GM19238 (cell line): ENCODE data around the gene SLC22A23.

ENCODE experiments used
- DNase-seq: peaks from one replicate; pipeline ENCODE4 v3.0.0; 2011; ENCODE audit warnings: low spot score; ENCODE audit not compliant: insufficient read length

SLC22A23 gene

DNA sequence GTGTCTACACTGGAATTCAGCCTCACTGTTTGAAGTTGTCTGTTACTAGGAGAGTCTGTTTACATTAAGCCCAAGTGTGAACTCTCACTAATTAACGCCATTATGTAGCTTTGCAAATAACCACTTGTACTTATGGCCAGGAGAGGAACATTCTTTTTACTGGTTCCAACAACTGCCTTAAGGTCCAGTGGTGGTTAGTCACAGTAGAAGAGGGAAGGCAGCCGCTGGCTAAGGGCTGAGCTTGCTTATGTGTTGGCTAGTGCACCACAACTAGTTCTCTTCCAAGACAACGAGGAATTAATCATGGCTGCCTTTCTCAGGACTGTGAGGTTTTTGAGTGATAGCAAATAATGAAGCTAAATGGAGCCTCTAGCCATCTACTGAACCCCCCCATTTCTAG is 14.9 kb upstream of the SLC22A23 start:
- no peak for DNase-seq

DNA sequence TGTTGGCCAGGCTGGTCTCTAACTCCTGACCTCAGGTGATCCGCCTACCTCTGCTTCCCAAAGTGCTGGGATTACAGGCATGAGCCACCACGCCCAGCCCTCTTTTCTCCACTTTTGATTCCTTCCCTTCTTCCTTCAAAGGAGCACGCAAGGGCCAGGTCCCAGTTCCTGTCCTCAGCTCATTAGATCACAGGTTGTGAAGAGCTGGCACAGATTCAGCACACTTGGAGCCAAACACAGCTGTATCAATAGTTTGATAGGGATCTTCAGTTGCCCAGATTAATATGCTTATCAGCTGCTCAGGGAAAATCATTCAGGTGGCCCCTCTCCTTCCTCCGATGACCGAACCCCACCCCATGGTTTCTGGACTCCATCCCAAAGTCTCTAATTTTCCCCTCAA is 14.4 kb upstream of the SLC22A23 start:
- DNase-seq: no peak

DNA sequence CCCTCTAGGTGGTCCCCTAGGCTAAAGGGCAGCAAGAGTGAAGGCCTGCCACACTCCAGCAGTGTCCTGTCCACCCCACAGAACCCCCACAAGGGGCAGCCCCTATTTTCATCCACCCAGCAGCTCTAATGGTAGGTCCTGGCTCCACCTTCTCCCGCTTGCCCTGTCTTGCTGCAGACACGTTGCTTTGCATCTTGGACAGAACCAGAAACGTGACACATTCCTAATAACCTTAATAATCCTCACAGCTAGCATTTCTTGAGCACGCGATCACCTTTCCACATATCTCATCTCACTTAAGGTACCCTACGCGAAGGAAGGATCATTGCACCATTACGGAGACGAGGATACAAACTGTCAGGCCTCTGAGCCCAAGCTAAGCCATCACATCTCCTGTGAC is 11.7 kb upstream of the SLC22A23 start:
- no peak for DNase-seq

DNA sequence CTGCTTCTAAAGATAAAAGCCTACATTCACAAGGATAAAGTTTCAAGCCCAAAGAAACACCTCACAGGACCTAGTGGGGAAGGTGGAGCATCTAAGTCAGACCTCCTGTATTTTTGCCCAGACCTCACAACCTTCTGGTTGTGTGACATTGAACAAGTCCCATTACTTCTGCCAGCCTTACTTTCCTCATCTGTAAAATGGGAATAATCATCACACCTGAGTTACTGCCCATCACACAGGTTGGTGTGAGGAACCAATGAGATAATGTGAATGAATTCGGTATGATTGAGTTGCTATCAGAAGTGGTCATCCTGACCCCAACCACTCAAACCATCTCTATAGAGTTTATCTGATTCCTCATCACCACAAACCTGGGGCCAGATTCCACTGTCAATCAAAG is 11.1 kb upstream of the SLC22A23 start:
- no peak for DNase-seq

DNA sequence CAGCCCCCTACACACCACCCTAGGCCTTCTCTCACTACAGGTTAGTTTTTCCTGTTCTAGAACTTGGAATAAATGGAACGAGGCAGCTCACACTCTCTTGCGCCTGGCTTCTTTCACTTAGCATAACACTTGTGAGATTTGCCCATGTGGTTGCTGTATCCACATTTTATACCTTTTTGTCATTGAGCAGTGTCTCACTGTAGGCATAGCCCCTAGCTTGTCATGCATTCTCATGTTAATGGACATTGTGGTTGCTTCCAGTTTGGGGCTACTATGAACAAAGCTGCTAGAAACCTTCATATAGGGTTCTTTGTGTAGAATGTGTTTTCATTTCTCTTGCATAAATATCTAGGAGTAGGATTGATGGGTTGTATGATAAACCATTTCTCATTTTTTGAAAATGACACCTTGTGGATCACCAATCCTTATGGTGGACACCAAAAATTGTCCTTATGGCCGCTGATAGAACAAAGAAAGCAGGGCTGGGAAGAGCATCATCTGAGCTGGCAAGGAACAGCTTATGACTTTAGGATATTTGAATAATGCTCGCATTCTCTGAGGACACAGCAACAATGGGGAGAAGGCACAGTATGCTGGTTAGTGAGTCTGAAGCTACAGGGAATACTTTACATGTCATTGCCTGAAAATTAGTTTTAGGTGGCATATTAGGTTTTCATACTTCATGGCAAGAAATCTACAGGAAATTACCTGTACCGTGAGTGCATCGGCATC is 9.8 kb upstream of the SLC22A23 start:
- no peak for DNase-seq

DNA sequence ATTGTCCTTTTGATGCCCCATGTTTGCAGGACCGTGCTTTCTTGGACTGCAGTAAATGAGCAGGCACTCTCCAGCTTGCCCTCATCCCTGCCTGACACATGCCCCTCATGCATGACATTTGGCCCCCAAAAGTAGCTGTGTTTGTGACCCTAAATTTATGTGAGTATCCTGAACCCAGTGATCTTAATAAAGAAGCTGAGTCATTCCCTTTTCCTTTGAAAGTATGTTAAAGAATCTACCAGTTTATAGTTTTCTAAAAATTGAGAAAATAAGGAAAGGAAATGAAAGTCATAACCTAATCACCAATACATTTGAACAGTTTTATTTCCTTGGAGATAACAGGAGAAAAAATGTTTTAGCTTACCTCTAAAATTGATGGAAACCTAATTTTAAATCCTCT is 3.4 kb upstream of the SLC22A23 start:
- no peak for DNase-seq

DNA sequence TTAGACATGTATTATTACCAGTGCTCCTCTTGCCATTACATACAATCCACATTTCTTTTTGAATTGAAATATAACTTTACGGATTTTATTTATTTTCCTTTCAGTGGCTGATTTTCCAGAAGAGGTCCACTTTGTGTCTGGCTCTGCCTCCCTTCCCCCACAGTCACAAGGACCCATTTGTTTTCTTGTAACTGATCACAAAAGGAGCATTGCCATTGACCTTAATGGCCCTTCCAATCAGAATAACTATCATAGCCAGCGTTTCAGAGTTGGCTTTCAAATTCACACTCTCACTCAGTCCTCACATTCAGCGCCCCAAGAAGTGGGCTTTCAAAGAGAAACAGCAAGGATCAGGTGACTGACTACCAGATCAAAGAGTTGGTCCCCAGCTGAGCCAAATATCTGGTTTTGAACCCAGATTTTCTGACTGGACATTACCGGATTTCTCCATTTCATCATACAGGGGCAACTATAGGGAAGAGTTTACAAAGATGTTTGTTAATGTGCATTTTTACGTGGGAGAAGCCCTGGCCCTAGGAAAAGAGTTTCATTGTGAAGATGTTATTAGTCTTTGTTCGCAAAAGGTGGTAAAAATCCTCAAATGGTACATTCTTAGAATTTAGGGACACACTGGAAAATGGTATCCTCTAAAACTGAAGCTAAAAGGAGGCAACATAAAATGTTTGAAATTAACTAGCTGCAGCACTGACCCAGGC is 2.0 kb upstream of the SLC22A23 start:
- no peak for DNase-seq

DNA sequence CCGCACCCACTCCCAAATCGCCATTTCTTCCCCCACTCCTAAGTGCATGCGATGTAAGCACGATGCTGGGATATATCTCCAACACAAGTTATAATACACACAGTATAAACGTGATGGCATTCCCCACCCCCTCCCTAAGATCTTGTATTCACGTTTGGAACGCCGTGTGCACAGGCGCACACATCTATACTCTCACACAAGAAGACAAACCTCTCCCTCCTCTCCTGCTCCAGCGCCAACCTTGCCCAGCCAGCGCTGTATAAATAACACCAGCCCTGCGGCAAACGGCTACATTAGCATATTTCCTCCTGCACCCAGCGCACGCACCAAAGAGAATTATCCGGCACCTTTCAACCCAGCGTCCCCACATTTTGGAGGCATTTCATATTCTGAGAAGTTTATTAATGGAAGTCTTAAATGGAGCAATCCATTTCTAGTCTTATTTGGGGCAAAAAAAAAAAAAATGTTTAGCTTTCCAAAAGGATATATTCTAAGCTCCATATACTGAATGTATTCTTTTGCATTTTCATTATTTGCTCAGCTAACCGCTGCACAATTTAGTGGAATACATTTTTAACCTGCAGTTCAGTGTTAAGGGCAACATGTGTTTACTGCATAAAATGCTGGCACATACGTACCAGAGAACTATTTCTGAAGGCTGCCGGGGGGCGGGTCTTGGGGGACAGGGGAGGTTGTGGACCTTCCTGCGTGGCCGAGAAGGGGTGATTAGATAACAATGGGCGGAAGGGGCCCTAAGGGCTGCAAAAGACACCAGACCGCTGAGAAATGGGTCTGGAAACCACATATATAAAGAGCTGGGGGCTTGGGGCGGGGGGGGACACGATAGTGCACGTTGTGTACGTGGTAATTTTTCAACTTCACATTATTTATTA is 1.1 kb upstream of the SLC22A23 start:
- no peak for DNase-seq

DNA sequence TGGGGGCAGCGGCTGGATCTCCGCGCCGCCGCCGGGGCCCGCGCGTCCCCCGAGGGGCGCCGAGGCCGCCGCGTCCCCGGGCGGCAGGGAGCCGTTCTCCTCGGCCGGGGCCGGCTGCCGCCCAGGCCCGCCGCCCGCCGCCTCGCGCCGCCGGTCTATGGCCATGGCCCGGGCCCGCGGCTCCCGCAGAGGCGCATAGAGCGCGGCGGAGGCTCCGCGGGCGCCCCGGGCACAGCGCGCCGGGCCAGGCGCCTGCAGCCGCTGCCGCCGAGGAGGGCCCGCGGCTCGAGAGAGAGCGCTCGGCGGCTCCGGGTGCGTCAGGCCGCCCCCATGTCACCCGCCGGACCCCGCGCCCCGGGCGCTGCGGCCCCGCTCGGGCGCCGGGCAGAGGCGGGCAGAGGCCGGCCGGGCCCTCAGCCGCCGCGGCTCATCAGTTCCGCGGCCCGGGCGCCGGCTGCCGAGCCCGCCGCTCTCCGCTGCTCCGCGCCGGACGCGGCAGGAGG is 404 bp downstream of the SLC22A23 start:
- DNase-seq: peak; percentile 50

DNA sequence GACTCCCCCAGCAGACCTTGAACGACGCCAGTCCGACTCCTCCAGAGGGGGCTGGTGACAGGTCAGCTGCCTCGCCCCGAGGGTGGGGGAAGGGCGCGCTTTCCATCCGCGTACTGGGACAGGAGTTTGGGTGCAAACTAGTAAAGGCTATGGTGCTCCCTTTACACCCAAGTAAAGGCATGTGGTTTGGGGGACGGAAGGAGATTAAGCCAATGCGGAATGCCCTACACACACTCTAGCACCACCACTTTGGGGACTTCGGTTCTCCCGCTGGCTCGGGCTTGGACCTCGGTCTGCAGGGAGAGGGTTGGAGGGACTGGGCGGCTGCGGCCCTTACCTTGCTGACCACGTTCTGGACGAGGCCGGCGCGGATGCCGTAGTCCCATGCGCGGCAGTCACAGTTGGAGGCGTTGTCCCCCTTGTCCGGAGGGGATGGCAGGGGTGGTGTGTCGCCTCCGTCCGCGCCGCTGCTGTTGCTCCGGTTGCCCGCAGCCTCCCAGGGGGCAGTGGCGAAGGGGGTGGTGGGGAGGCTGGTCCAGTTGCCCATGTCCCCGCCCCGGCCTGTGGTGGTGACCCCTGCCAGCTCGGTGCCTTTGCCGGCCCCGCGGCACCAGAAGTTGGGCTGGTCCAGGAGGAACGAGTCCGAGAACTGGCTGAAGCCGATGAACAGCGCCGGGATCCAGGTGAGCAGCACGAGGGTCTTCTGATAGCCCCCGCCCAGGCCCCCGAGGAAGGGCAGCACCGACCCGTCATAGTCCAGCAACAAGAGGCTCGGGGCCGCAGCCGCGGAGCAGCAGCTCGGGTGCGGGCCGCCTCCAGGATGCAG is 1.1 kb downstream of the SLC22A23 start:
- no peak for DNase-seq

DNA sequence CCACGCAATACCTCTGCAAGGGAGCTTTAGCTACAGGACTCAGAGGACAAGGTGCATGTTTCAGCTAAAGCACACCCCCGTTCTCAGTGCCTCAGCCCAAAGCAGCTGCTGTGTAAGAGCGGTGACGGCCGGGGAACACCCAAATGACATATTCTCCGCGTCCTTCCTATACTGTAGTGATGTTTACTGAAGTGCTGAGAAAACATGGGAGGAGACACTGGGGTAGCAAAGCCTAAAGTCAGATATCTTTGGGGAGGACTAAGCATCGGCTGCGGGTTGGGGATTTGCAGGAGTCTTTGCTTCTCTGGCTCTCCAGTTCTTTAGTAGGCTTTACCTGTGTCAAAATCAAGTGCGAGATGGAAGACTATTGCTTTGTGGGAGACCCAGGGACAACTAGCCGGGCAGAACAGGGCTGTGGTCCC is 1.7 kb downstream of the SLC22A23 start:
- no peak for DNase-seq

DNA sequence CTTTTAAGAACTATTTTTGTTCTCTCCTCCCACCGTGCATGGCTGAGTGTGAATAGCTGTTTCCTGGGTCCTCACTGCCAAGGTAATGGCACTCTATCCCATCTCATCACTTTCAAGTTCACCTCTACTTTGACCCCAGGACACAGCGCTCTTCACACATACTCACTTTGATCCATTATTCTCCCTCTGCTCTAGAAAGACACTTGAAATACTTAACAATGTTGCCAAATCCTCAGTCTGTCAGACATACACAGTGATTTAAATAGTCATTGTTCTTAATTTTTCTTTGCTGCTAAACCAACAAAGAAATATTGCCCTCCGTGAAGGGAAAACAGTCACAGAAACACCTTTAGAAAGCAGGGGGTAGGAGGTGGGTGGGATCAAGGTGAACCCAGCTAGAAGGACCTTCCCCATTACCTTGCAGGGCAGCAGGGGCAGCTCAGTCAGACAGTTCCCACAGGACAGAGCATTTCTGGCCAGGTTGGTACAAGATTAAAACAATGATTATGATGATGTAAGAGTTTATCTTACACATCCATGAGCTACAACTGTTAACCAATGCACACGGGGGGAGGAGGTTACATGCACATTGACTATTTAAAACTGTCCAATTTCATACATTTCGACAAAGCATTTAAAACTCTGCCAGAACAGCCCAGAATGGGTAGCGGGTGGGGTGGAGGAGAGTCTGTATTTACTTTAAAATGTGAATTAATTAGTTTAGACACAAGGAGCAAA is 2.4 kb downstream of the SLC22A23 start:
- DNase-seq: no peak

DNA sequence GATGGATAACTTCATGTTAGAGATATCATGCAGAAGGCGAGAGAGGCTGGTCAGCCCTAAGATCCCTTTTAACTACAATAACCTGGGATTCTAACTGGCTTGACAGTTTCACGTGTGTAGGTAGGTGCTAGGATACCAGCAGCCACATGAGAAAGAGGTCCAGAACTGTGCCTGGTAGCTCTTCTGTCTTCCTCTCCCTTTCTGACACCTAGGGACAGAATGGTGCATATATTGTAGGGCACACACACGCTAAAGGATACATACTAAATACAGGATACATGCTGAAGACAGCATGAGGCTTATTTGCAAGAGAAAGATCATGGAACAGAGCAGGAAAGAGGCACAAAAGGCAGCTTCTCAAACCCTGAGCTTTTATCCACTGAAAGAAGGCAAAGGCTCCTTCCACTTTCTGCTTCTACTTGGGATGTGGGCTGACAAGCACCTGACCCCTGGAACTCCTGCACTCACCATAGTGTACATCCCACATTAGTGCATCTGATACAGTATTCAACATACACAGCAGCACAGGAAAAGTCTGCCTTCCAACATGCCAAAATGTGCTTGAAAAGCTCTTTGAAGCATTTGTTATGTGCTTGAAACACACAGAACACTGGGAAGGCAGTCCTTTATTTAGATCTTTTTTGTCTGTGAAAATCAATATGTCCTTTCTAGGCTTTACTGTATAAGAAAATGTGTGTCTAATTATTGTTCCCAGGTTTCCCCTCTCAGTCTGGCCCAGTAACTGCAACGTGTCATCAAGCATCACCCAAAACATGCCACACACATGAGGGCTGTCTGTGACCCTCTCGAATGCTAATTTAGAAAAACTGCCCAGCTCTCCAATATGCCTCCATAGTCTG is 3.2 kb downstream of the SLC22A23 start:
- no peak for DNase-seq

DNA sequence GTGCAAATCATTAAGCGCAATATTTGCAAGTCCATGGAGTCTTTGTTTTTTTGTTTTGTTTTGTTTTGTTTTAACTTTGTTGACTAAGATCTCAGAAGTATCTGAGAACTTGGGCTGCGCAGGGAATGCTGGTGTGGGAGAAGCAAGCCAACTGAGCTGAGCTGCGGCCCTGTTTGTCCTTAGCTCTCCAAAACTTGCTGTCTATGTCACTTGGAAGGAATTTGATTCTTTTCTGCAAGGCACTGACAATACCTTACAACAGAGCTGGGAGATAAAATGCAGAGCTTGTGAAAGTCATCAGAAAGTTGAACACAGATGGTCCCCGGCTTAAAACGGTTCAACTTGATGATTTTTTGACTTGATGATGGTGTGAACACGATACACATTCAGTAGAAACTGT is 5.4 kb downstream of the SLC22A23 start:
- no peak for DNase-seq

DNA sequence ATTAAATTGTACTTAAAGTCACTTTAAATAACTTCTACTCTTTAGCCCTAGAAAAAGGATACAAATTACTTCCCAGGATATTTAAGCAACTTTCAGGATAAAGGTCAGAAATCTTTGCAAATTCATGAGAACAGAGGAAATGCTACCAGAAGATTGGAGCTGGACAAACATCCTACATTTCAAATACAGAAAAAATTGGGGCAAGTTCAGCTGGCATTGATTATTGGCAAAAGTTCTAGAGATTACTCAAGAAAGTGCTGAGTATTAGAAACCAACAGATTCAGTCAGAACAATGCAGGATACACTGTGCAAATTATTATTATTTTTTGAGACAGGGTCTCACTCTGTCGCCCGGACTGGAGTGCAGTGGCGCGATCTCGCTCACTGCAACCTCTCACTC is 6.0 kb downstream of the SLC22A23 start:
- DNase-seq: no peak

DNA sequence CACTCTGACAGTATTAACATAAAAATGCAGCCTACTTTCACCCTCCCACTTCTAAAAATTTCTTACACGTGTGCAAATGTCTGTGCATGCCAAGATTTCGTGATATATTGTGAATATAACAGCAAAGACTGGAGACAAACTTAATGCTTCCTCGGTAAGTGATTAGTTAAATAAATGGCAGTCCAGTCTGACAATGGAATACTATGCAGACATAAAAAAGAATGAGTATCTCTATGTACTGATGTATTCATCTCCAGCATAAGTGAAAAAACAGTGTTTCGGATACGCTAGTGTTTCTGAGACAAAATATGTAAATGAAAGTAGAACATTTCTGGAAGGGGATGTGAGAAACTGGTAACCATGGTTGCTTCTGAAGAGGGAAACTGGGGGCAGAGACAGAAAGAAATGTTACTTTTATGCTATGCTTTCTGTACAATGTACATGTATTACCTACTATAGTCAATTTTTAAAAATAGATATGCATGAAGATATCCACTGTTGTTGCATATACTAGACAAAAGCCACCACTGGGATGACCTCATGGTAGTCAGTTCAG is 7.0 kb downstream of the SLC22A23 start:
- no peak for DNase-seq

DNA sequence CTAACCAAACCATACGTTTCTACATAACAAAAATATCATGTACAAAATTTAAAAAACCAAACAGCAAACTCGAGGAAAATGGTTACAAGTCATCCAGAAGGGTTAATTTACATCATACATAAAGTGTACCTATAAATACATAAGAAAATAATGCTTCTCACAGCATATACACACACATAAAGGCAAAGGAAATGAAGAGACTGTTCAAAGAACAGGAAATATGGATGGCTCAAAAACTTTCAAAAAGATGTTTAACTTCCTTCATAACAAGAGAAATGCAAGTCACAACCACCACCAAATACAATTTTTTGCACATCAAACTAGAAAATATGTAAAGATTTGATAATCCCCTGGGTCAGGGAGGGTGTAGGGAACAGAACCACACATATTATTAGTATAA is 7.5 kb downstream of the SLC22A23 start:
- DNase-seq: no peak

DNA sequence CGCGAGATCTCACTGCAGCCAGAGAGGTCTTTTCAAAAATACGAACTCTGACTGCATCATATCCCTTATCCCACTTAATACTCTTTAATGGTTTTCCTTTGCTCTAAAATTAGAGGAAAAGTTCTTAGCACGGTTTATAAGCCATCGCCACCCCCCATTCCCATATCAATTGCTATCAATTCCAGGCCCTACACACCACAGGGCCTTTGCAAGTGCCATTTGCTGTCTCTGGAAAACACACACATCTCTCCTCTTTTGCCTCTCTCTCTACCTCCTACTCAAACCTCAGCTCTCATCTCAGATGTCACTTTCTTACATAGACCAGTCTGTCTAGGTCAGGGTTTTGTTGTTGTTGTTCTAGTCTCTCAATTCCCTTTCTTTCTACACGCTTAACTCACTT is 9.8 kb downstream of the SLC22A23 start:
- DNase-seq: no peak

DNA sequence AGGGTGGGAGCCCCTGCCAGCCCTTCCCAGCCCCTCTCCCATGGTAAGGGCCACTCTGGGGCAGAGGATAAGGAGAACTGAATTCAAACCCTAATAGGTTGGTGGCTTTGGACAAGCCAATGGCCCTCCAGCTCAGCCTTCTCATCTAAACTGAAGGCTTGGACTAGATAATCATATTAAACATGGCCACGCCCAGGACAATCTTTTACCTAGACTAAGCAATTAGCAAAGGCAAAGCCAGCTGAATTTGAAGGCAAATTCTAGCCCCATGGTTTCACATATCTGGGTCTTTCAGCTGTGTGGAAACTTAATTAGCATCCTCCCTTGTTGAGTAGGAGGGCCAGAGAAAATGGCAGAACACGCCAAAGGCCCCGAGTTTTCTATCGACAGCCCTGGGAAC is 10.7 kb downstream of the SLC22A23 start:
- DNase-seq: no peak
